HEK293 (cell line): ENCODE data around the gene RINL.

ENCODE experiments used
- KLF1 ChIP-seq: fragments of 450-650 bp; formaldehyde crosslinking; IDR thresholded peaks from 2 replicates; pipeline ENCODE4 v1.5.1; 2016; ENCODE audit warnings: missing biosample characterization, missing genetic modification characterization
- ZNF140 ChIP-seq: fragments of 450-650 bp; formaldehyde crosslinking; IDR thresholded peaks from 2 replicates; pipeline ENCODE4 v1.5.1; 2016; ENCODE audit warnings: missing biosample characterization, missing genetic modification characterization
- ZNF311 ChIP-seq: fragments of 450-650 bp; formaldehyde crosslinking; IDR thresholded peaks from 2 replicates; pipeline ENCODE4 v1.5.1; 2017; ENCODE audit warnings: missing biosample characterization, missing genetic modification characterization, borderline replicate concordance
- ZNF335 ChIP-seq: fragments of 450-650 bp; formaldehyde crosslinking; conservative IDR thresholded peaks from 2 replicates; pipeline ENCODE4 v1.5.1; 2016; ENCODE audit warnings: missing biosample characterization, missing genetic modification characterization
- ZNF549 ChIP-seq: fragments of 450-650 bp; IDR thresholded peaks from 2 replicates; pipeline ENCODE4 v1.5.1; 2018; ENCODE audit warnings: missing biosample characterization, missing genetic modification characterization, mild to moderate bottlenecking, inconsistent platforms, moderate library complexity
- TF ChIP-seq, protein P1 (sequence below): fragments of 450-650 bp; formaldehyde crosslinking; IDR thresholded peaks from 2 replicates; pipeline ENCODE4 v1.5.1; 2016; ENCODE audit warnings: missing biosample characterization, missing genetic modification characterization
- TF ChIP-seq, protein P2 (sequence below): fragments of 450-650 bp; formaldehyde crosslinking; IDR thresholded peaks from 2 replicates; pipeline ENCODE4 v1.5.1; 2017; ENCODE audit warnings: missing biosample characterization, missing genetic modification characterization

DNA sequence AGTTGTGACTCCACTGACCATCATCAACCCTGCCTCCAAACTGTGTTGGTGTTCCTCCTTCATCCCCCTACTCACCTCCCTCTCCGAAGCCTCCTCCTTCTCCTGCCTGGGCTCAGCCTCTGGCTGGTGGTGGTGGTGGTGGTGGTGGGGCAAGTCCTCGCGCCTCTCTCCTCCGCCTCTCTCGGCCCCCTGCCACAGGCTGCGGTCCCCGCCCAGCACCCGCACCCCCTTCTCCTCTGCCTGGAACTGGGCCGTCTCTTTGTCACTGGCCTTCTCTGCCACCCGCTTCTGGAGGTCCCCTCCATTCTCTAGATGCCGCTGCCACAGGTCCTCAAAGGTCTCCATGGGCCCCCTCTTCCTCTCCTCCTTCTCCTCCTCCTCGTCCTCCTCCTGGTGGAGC lies 32.4 kb upstream of the RINL start:
- TF ChIP-seq, protein P1, sequence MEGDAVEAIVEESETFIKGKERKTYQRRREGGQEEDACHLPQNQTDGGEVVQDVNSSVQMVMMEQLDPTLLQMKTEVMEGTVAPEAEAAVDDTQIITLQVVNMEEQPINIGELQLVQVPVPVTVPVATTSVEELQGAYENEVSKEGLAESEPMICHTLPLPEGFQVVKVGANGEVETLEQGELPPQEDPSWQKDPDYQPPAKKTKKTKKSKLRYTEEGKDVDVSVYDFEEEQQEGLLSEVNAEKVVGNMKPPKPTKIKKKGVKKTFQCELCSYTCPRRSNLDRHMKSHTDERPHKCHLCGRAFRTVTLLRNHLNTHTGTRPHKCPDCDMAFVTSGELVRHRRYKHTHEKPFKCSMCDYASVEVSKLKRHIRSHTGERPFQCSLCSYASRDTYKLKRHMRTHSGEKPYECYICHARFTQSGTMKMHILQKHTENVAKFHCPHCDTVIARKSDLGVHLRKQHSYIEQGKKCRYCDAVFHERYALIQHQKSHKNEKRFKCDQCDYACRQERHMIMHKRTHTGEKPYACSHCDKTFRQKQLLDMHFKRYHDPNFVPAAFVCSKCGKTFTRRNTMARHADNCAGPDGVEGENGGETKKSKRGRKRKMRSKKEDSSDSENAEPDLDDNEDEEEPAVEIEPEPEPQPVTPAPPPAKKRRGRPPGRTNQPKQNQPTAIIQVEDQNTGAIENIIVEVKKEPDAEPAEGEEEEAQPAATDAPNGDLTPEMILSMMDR (tag by site-specific recombination) = no peak
- TF ChIP-seq ZNF335 (tag by site-specific recombination) (no peak), ZNF311 (tag by site-specific recombination) (no peak), ZNF140 (tag by site-specific recombination) (no peak), KLF1 (tag by site-specific recombination) (no peak), ZNF549 (no peak)
- TF ChIP-seq, protein P2, sequence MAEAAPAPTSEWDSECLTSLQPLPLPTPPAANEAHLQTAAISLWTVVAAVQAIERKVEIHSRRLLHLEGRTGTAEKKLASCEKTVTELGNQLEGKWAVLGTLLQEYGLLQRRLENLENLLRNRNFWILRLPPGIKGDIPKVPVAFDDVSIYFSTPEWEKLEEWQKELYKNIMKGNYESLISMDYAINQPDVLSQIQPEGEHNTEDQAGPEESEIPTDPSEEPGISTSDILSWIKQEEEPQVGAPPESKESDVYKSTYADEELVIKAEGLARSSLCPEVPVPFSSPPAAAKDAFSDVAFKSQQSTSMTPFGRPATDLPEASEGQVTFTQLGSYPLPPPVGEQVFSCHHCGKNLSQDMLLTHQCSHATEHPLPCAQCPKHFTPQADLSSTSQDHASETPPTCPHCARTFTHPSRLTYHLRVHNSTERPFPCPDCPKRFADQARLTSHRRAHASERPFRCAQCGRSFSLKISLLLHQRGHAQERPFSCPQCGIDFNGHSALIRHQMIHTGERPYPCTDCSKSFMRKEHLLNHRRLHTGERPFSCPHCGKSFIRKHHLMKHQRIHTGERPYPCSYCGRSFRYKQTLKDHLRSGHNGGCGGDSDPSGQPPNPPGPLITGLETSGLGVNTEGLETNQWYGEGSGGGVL = no peak
